OCI-LY3 (cell line): ENCODE measurements around the gene SH3BP2.

Source experiments
- H2AFZ ChIP-seq: fragments of 200-600, 300-600 bp; shearing (Covaris generic); 2 replicates; pipeline ENCODE4 v1.6.0; 2014; ENCODE audit warnings: antibody characterized with exemption, low read depth, low read length
- H3K27ac ChIP-seq: fragments of 200-600, 300-600 bp; sonication (generic); 2 replicates; pipeline ENCODE4 v1.5.1; 2014; ENCODE audit warnings: mild to moderate bottlenecking, low read length, moderate library complexity, mixed read lengths
- H3K27me3 ChIP-seq: fragments of 200-600, 300-600 bp; sonication (generic); 2 replicates; pipeline ENCODE4 v1.6.1; 2014; ENCODE audit warnings: low read depth, low read length, mixed read lengths
- H3K36me3 ChIP-seq: fragments of 200-600, 300-600 bp; sonication (generic); replicated peaks from 2 replicates; pipeline ENCODE3; 2014; ENCODE audit warnings: low read depth, low read length, mixed read lengths
- H3K4me1 ChIP-seq: fragments of 300-600, 200-600 bp; sonication (generic); 2 replicates; pipeline ENCODE4 v1.6.1; 2014; ENCODE audit warnings: low read length, mixed read lengths
- H3K4me2 ChIP-seq: fragments of 200-600, 300-600 bp; sonication (generic); 2 replicates; pipeline ENCODE4 v1.6.1; 2014; ENCODE audit warnings: low read length, mixed read lengths
- H3K4me3 ChIP-seq: fragments of 300-600, 200-600 bp; sonication (generic); 2 replicates; pipeline ENCODE4 v1.5.1; 2014; ENCODE audit warnings: antibody characterized with exemption, mild to moderate bottlenecking, low read length, moderate library complexity
- H3K79me2 ChIP-seq: fragments of 300-600, 200-600 bp; shearing (Covaris generic); 2 replicates; pipeline ENCODE4 v1.6.1; 2014; ENCODE audit warnings: mild to moderate bottlenecking, low read length, mixed read lengths
- H3K9ac ChIP-seq: fragments of 300-600, 200-600 bp; shearing (Covaris generic); 2 replicates; pipeline ENCODE4 v1.6.0; 2014; ENCODE audit warnings: mild to moderate bottlenecking, low read length, moderate library complexity
- H3K9me3 ChIP-seq: fragments of 200-600, 300-600 bp; shearing (Covaris generic); 2 replicates; pipeline ENCODE4 v1.6.1; 2014; ENCODE audit warnings: low read length, mixed read lengths; ENCODE audit not compliant: insufficient read depth
- H4K20me1 ChIP-seq: fragments of 200-600, 300-600 bp; sonication (generic); 2 replicates; pipeline ENCODE4 v1.6.1; 2016; ENCODE audit warnings: low read length, mixed read lengths; ENCODE audit not compliant: insufficient read depth
- CTCF ChIP-seq: fragments of 200-600, 300-600 bp; sonication (generic); IDR thresholded peaks from 2 replicates; pipeline ENCODE4 v1.5.1; 2014; ENCODE audit warnings: antibody characterized with exemption, low read length, low read depth
- EZH2phosphoT487 ChIP-seq: fragments of 200-600 bp; shearing (Covaris generic); IDR thresholded peaks from 2 replicates; pipeline ENCODE4 v1.6.1; 2018; ENCODE audit warnings: antibody characterized with exemption, mixed run types, low read depth

SH3BP2 gene

GRCh38 chr4:2819244-2820215 is 26.6 kb downstream of the SH3BP2 start:
- Histone ChIP-seq H3K4me2 (peak overlapping the region; percentile 94), H3K9ac (no peak overlapping the region), H3K4me3 (peak overlapping the region; percentile 98; the same call in 1 of the 2 replicates), H3K27me3 (no peaks in the 10 kb centered on the region), H3K36me3 (peaks cover 9% of the 10 kb centered on the region), H3K27ac (no peak overlapping the region), H2AFZ (no peak overlapping the region), H3K4me1 (peaks cover 11% of the 10 kb centered on the region; the same call in 1 of the 2 replicates), H3K79me2 (peaks cover 43% of the 10 kb centered on the region), H4K20me1 (peaks cover 15% of the 10 kb centered on the region), H3K9me3 (no peaks in the 10 kb centered on the region)
- TF ChIP-seq CTCF (no peak), EZH2phosphoT487 (no peak)

GRCh38 chr4:2820216-2820982 is 27.5 kb downstream of the SH3BP2 start:
- H3K4me1 ChIP-seq, result peaks cover 5% of the 10 kb centered on the region; the same call in 1 of the 2 replicates
- no peak overlapping the region for H3K9ac ChIP-seq
- H3K4me3 ChIP-seq, result no peak overlapping the region
- no peaks in the 10 kb centered on the region for H3K9me3 ChIP-seq
- H3K79me2 ChIP-seq, result peaks cover 43% of the 10 kb centered on the region
- H3K27me3 ChIP-seq, result no peaks in the 10 kb centered on the region
- H2AFZ ChIP-seq, result no peak overlapping the region
- TF ChIP-seq CTCF (no peak), EZH2phosphoT487 (no peak)
- no peak overlapping the region for H3K4me2 ChIP-seq
- no peak overlapping the region for H3K27ac ChIP-seq
- H3K36me3 ChIP-seq, result peaks cover 18% of the 10 kb centered on the region
- peaks cover 15% of the 10 kb centered on the region for H4K20me1 ChIP-seq

- Histone ChIP-seq H3K36me3 (peaks cover 26% of the 10 kb centered on the region), H2AFZ (no peak overlapping the region), H3K27ac (no peak overlapping the region), H4K20me1 (peaks cover 9% of the 10 kb centered on the region), H3K4me2 (no peak overlapping the region), H3K9ac (no peak overlapping the region), H3K4me3 (no peak overlapping the region), H3K79me2 (peaks cover 32% of the 10 kb centered on the region), H3K4me1 (peaks cover 1% of the 10 kb centered on the region; the same call in 1 of the 2 replicates), H3K27me3 (no peaks in the 10 kb centered on the region), H3K9me3 (no peaks in the 10 kb centered on the region)
- TF ChIP-seq EZH2phosphoT487 (no peak), CTCF (no peak)
Observed at GRCh38 chr4:2822461-2823300, 29.8 kb downstream of the SH3BP2 start.
